Limb (tissue), 2 donors: ENCODE results near the gene SCP2.
A peak's percentile ranks its signal among the peaks of the same experiment; 100 is the strongest.

Experiments used
- DNase-seq, 2 donors: peaks; one replicate each; pipeline ENCODE4 v3.0.0-alpha.2; 2016; ENCODE audit errors: extremely low spot score in 2 of 2

Gene SCP2

GRCh38 chr1:53066891-53067738 is 140.0 kb downstream of the SCP2 start:
- peak in 1 of 2 donors; percentile 21 for DNase-seq

GRCh38 chr1:53067886-53068285 is 140.8 kb downstream of the SCP2 start:
- DNase-seq, result no peak

- DNase-seq, result no peak
Observed at GRCh38 chr1:53068314-53069099, 141.4 kb downstream of the SCP2 start.

GRCh38 chr1:53069265-53069662 is 142.2 kb downstream of the SCP2 start:
- DNase-seq, result no peak

GRCh38 chr1:53069663-53070327 is 142.7 kb downstream of the SCP2 start:
- no peak for DNase-seq

GRCh38 chr1:53070621-53071020 is 143.5 kb downstream of the SCP2 start:
- no peak for DNase-seq

GRCh38 chr1:53071167-53071865 is 144.2 kb downstream of the SCP2 start:
- peak in 1 of 2 donors; percentile 13 for DNase-seq

GRCh38 chr1:53071915-53072314 is 144.8 kb downstream of the SCP2 start:
- no peak for DNase-seq

GRCh38 chr1:53073287-53073686 is 146.2 kb downstream of the SCP2 start:
- no peak for DNase-seq

GRCh38 chr1:53073868-53074311 is 146.8 kb downstream of the SCP2 start:
- peak in 1 of 2 donors; percentile 45 for DNase-seq

GRCh38 chr1:53074313-53075154 is 147.5 kb downstream of the SCP2 start:
- peak in 1 of 2 donors; percentile 13 for DNase-seq

- peak in 1 of 2 donors; percentile 8 for DNase-seq
Observed at GRCh38 chr1:53075206-53075605, 148.1 kb downstream of the SCP2 start.

- DNase-seq, result peak in 1 of 2 donors; percentile 24
Observed at GRCh38 chr1:53075761-53076163, 148.7 kb downstream of the SCP2 start.

- no peak for DNase-seq
Observed at GRCh38 chr1:53076165-53076564, 149.1 kb downstream of the SCP2 start.

GRCh38 chr1:53076721-53077598 is 149.9 kb downstream of the SCP2 start:
- no peak for DNase-seq

GRCh38 chr1:53077599-53077965 is 150.5 kb downstream of the SCP2 start:
- DNase-seq, result no peak

GRCh38 chr1:53078333-53079101 is 151.4 kb downstream of the SCP2 start:
- DNase-seq, result no peak

GRCh38 chr1:53079251-53079650 is 152.2 kb downstream of the SCP2 start:
- DNase-seq, result no peak

- no peak for DNase-seq
Observed at GRCh38 chr1:53080041-53080440, 153.0 kb downstream of the SCP2 start.
